H1 (cell line): Measurements from ENCODE around the gene RNASE9. TPM values are rescaled to one million over a fixed set of nuclear protein-coding genes. Genes with fewer than 3 reads are reported as not detected.
A peak's percentile ranks its signal among the peaks of the same experiment; 100 is the strongest.

Source experiments
- CTCF ChIA-PET: fragments of 300-600 bp; sonication (Branson Sonifier 250); formaldehyde crosslinking; loops from one replicate; lab custom pipeline; 2021; ENCODE audit not compliant: partially characterized antibody; lab: Charles Lee
- POLR2A ChIA-PET: fragments of 300-600 bp; sonication (Branson Sonifier 250); formaldehyde crosslinking; loops from one replicate; lab custom pipeline; 2021; ENCODE audit warnings: inconsistent platforms; ENCODE audit not compliant: partially characterized antibody; lab: Charles Lee
- DNase-seq, 2 experiments: peaks; one replicate each; pipeline versions ENCODE4 v3.0.0 to v3.0.0-alpha.2; 2010 to 2022; ENCODE audit warnings: low spot score in 2 of 2, low read depth in 1 of 2, mixed read lengths in 1 of 2
- FAIRE-seq: peaks from 2 replicates; lab custom pipeline; 2011; peaks lifted over from hg19 to GRCh38; lab: Jason Lieb, UNC
- H2AFZ ChIP-seq: 2 replicates; pipeline ENCODE4 v1.8.1; 2012; ENCODE audit warnings: low read length, inconsistent platforms
- H2AK5ac ChIP-seq: 2 replicates; pipeline ENCODE4 v1.6.1; 2013; ENCODE audit warnings: low read depth, low read length
- H2BK120ac ChIP-seq: replicated peaks from 2 replicates; pipeline ENCODE3; 2013; ENCODE audit warnings: low read depth, low read length, inconsistent platforms
- H2BK12ac ChIP-seq: 2 replicates; pipeline ENCODE4 v1.6.1; 2013; ENCODE audit warnings: low read depth, low read length
- H2BK15ac ChIP-seq: 2 replicates; pipeline ENCODE4 v1.6.1; 2013; ENCODE audit warnings: low read length
- H2BK20ac ChIP-seq: 2 replicates; pipeline ENCODE4 v1.6.1; 2013; ENCODE audit warnings: low read length
- H2BK5ac ChIP-seq: 2 replicates; pipeline ENCODE4 v1.6.1; 2013; ENCODE audit warnings: low read depth, low read length
- H3K14ac ChIP-seq: 2 replicates; pipeline ENCODE4 v1.6.1; 2013; ENCODE audit warnings: inconsistent platforms; ENCODE audit not compliant: insufficient read length
- H3K18ac ChIP-seq: 2 replicates; pipeline ENCODE4 v1.6.1; 2013; ENCODE audit warnings: low read length; ENCODE audit errors: extremely low read depth
- H3K23ac ChIP-seq: 2 replicates; pipeline ENCODE4 v1.6.1; 2013; ENCODE audit warnings: inconsistent platforms; ENCODE audit not compliant: insufficient read length
- H3K23me2 ChIP-seq: 2 replicates; pipeline ENCODE4 v1.6.1; 2013; ENCODE audit warnings: low read depth, low read length
- H3K27ac ChIP-seq: 2 replicates; pipeline ENCODE4 v1.6.1; 2011; ENCODE audit warnings: low read depth, low read length, inconsistent platforms
- H3K27me3 ChIP-seq, 4 experiments: replicated peaks in 1 of 4; 1 replicate in 1 of 4; 2 replicates in 3 of 4; pipeline versions ENCODE4 v1.6.1 to v1.8.1; 2011 to 2013; ENCODE audit warnings: low read length in 3 of 4, mild to moderate bottlenecking in 3 of 4, inconsistent platforms in 2 of 4, mixed read lengths in 2 of 4, moderate library complexity in 1 of 4; ENCODE audit not compliant: control insufficient read depth in 3 of 4, insufficient read depth in 3 of 4; ENCODE audit errors: extremely low read depth in 1 of 4
- H3K36me3 ChIP-seq, 4 experiments: 2 replicates each; pipeline versions ENCODE4 v1.6.1 to v1.8.1; 2011 to 2013; ENCODE audit warnings: mild to moderate bottlenecking in 4 of 4, low read length in 3 of 4, moderate library complexity in 2 of 4, control low read depth in 1 of 4, inconsistent platforms in 1 of 4; ENCODE audit not compliant: insufficient read depth in 4 of 4, control insufficient read depth in 2 of 4
- H3K4ac ChIP-seq: replicated peaks from 2 replicates; pipeline ENCODE3; 2013; ENCODE audit warnings: low read length, low read depth, mixed read lengths, inconsistent platforms; ENCODE audit not compliant: insufficient read length
- H3K4me1 ChIP-seq, 4 experiments: replicated peaks in 1 of 4; 1 replicate in 1 of 4; 2 replicates in 3 of 4; pipeline versions ENCODE4 v1.6.1 to v1.8.1; 2011 to 2013; ENCODE audit warnings: low read length in 3 of 4, inconsistent platforms in 2 of 4, mixed read lengths in 1 of 4; ENCODE audit not compliant: insufficient read depth in 4 of 4, control insufficient read depth in 3 of 4
- H3K4me2 ChIP-seq, 2 experiments: 2 replicates each; pipeline versions ENCODE4 v1.6.1 to v1.8.1; 2011 to 2013; ENCODE audit warnings: low read depth in 2 of 2, low read length in 2 of 2, control low read depth in 1 of 2, inconsistent platforms in 1 of 2, mild to moderate bottlenecking in 1 of 2; ENCODE audit not compliant: insufficient read depth in 1 of 2
- H3K4me3 ChIP-seq, 4 experiments: fragments of 200-600, 300-600 bp in 1 of 4; sonication (generic), shearing (Covaris generic), sonication (Bioruptor Twin) in 1 of 4; 2 replicates each; pipeline versions ENCODE4 v1.5.1 to v1.8.1; 2011 to 2016; ENCODE audit warnings: low read length in 4 of 4, low read depth in 3 of 4, control low read depth in 2 of 4, inconsistent platforms in 2 of 4, mild to moderate bottlenecking in 2 of 4, mixed read lengths in 1 of 4, moderate library complexity in 1 of 4; ENCODE audit not compliant: insufficient read depth in 2 of 4; ENCODE audit errors: extremely low read depth in 1 of 4
- H3K56ac ChIP-seq: replicated peaks from 2 replicates; pipeline ENCODE3; 2013; ENCODE audit warnings: low read depth, mild to moderate bottlenecking, mixed read lengths, low read length, inconsistent platforms; ENCODE audit not compliant: insufficient read length
- H3K79me1 ChIP-seq: 2 replicates; pipeline ENCODE4 v1.6.1; 2013; ENCODE audit warnings: low read depth, low read length, control low read depth
- H3K79me2 ChIP-seq, 2 experiments: 2 replicates each; pipeline versions ENCODE4 v1.6.1 to v1.8.1; 2012 to 2013; ENCODE audit warnings: low read length in 2 of 2, mild to moderate bottlenecking in 2 of 2, inconsistent platforms in 1 of 2; ENCODE audit not compliant: insufficient read depth in 2 of 2, control insufficient read depth in 1 of 2
- H3K9ac ChIP-seq, 4 experiments: replicated peaks in 1 of 4; 1 replicate in 1 of 4; 2 replicates in 3 of 4; pipeline versions ENCODE4 v1.6.1 to v1.8.1; 2011 to 2013; ENCODE audit warnings: low read depth in 3 of 4, low read length in 3 of 4, control low read depth in 2 of 4, mild to moderate bottlenecking in 2 of 4, moderate library complexity in 2 of 4, inconsistent platforms in 1 of 4; ENCODE audit errors: extremely low read depth in 1 of 4
- H3K9me3 ChIP-seq, 2 experiments: 2 replicates each; pipeline versions ENCODE4 v1.6.1 to v1.8.1; 2012 to 2013; ENCODE audit warnings: mild to moderate bottlenecking in 2 of 2, moderate library complexity in 2 of 2, control low read depth in 1 of 2, inconsistent platforms in 1 of 2, low read depth in 1 of 2, low read length in 1 of 2, mixed read lengths in 1 of 2; ENCODE audit not compliant: insufficient read depth in 2 of 2
- H4K20me1 ChIP-seq, 2 experiments: replicated peaks in 1 of 2; 2 replicates each; pipeline versions ENCODE3 to v1.8.1; 2011 to 2013; ENCODE audit warnings: inconsistent platforms in 2 of 2, low read length in 2 of 2, mild to moderate bottlenecking in 1 of 2; ENCODE audit not compliant: insufficient read depth in 2 of 2, control insufficient read depth in 1 of 2
- H4K5ac ChIP-seq: 2 replicates; pipeline ENCODE4 v1.6.1; 2013; ENCODE audit warnings: low read length, low read depth, mixed read lengths, inconsistent platforms; ENCODE audit not compliant: insufficient read length
- H4K8ac ChIP-seq: 2 replicates; pipeline ENCODE4 v1.8.0; 2013; ENCODE audit warnings: mild to moderate bottlenecking, moderate library complexity, low read length, inconsistent platforms; ENCODE audit not compliant: insufficient read depth; ENCODE audit errors: extremely low read depth
- H4K91ac ChIP-seq: replicated peaks from 2 replicates; pipeline ENCODE3; 2013; ENCODE audit warnings: low read length, mixed read lengths, inconsistent platforms; ENCODE audit not compliant: insufficient read length
- BACH1 ChIP-seq: IDR thresholded peaks from 2 replicates; pipeline ENCODE4 v1.6.1; 2012; ENCODE audit warnings: low read length, improper control_type of control experiment
- CHD1 ChIP-seq: IDR thresholded peaks from 2 replicates; pipeline ENCODE4 v1.6.1; 2012; ENCODE audit warnings: low read depth, low read length, improper control_type of control experiment
- CTCF ChIP-seq, 3 experiments: IDR thresholded peaks; 1 replicate in 2 of 3; 2 replicates in 1 of 3; pipeline versions ENCODE4 v1.5.1 to v1.6.1; 2011; ENCODE audit warnings: low read length in 3 of 3, mild to moderate bottlenecking in 3 of 3, inconsistent platforms in 2 of 3, low read depth in 1 of 3, moderate library complexity in 1 of 3; ENCODE audit not compliant: insufficient read depth in 1 of 3; ENCODE audit errors: control extremely low read depth in 1 of 3
- GABPA ChIP-seq: IDR thresholded peaks from 2 replicates; pipeline ENCODE4 v1.6.1; 2011; ENCODE audit warnings: mild to moderate bottlenecking, low read length, moderate library complexity, borderline replicate concordance; ENCODE audit not compliant: insufficient read depth
- JUN ChIP-seq: IDR thresholded peaks from 2 replicates; pipeline ENCODE4 v1.6.1; 2011; ENCODE audit warnings: low read depth, mild to moderate bottlenecking, improper control_type of control experiment, low read length
- KDM1A ChIP-seq: fragments of 200-600, 300-600 bp; sonication (generic); IDR thresholded peaks from 2 replicates; pipeline ENCODE4 v1.7.1; 2016; ENCODE audit warnings: mild to moderate bottlenecking, low read length, borderline replicate concordance
- SIX5 ChIP-seq: IDR thresholded peaks from 2 replicates; pipeline ENCODE4 v1.6.1; 2011; ENCODE audit warnings: mild to moderate bottlenecking, low read depth, low read length
- SP2 ChIP-seq: IDR thresholded peaks from 2 replicates; pipeline ENCODE4 v1.6.1; 2012; ENCODE audit warnings: mild to moderate bottlenecking, low read length, inconsistent platforms
- YY1 ChIP-seq: IDR thresholded peaks from 2 replicates; pipeline ENCODE4 v1.6.1; 2011; ENCODE audit warnings: low read depth, mild to moderate bottlenecking, low read length
- ZNF274 ChIP-seq: IDR thresholded peaks from 2 replicates; pipeline ENCODE4 v1.7.0; 2012; ENCODE audit warnings: low read length, borderline replicate concordance; ENCODE audit errors: extremely low read depth
- WGBS, 2 experiments: shearing (Covaris generic) in 1 of 2; methylation state at CpG; one replicate each; pipeline versions ENCODE4 v1.1.6 to v1.1.7; 2013 to 2015; ENCODE audit warnings: low lambda C conversion rate in 2 of 2, mixed read lengths in 2 of 2, inconsistent platforms in 1 of 2, low coverage in 1 of 2, missing lambda C conversion rate in 1 of 2; ENCODE audit not compliant: insufficient replicate concordance in 2 of 2, insufficient coverage in 1 of 2, insufficient read length in 1 of 2; ENCODE audit errors: extremely low coverage in 1 of 2, missing lambda C conversion rate in 1 of 2; 5-methylcytosine and 5-hydroxymethylcytosine counted together
- polyA plus RNA-seq, 7 experiments: library from polyadenylated mRNA; depleted of rRNA in 3 of 7; stranded (reverse) in 5 of 7; unstranded in 2 of 7; fragments of >200 nt in 5 of 7; fragments of 200-250 nt in 2 of 7; gene quantifications; 1 replicate in 5 of 7; 2 replicates in 1 of 7; 4 replicates in 1 of 7; pipeline versions ENCODE4 v1.2.1 to v1.2.3, GENCODE V29; 2011 to 2013; ENCODE audit warnings: missing spikeins in 2 of 7, mixed read lengths in 2 of 7
- total RNA-seq: library from RNA; stranded (reverse); fragmentation: NEBNext Ultra II Directional; extraction: Animal tissue kit (Norgen Biotek cat#: 25700); gene quantifications from 2 replicates; pipeline ENCODE4 v1.2.1, GENCODE V29; 2021
- TF ChIP-seq, protein P1 (sequence below): IDR thresholded peaks from 2 replicates; pipeline ENCODE4 v1.6.1; 2011; ENCODE audit warnings: low read length, improper control_type of control experiment

Gene RNASE9
- total and polyA plus RNA-seq, 2 of the 8 experiments (the other 6 are each of a cell fraction or from before 2014, with no cell fraction given) = 0.06 TPM; not detected in 1

GRCh38 chr14:20508367-20508766 lies 52.5 kb downstream of the RNASE9 start:
- Histone ChIP-seq H2BK120ac (peak overlapping the region; percentile 78), H2AK5ac (no peak overlapping the region), H3K56ac (no peak overlapping the region), H3K4me2 (no peak overlapping the region), H3K23ac (no peak overlapping the region), H3K4ac (no peak overlapping the region), H3K27ac (no peak overlapping the region), H3K18ac (no peak overlapping the region), H3K79me1 (no peaks in the 10 kb centered on the region), H4K20me1 (no peaks in the 10 kb centered on the region), H2BK20ac (peak overlapping the region; percentile 3; the same call in 1 of the 2 replicates), H4K91ac (no peak overlapping the region), H2BK15ac (no peak overlapping the region), H3K36me3 (no peaks in the 10 kb centered on the region), H3K14ac (no peak overlapping the region), H3K27me3 (no peaks in the 10 kb centered on the region), H3K9me3 (peaks cover 0 to 3% of the 10 kb centered on the region in 2 experiments; a peak in 3 of 4 replicates), H3K4me1 (peaks cover 0 to 2% (median 0%) of the 10 kb centered on the region in 4 experiments; a peak in 1 of 7 replicates), H4K8ac (no peak overlapping the region), H2BK5ac (no peak overlapping the region), H4K5ac (no peak overlapping the region), H2BK12ac (no peak overlapping the region), H3K23me2 (no peaks in the 10 kb centered on the region), H3K9ac (no peak overlapping the region), H3K4me3 (no peak overlapping the region), H3K79me2 (no peaks in the 10 kb centered on the region), H2AFZ (no peak overlapping the region)
- DNase-seq (no peak), FAIRE-seq (no peak)
- POLR2A ChIA-PET = no interaction called here
- 92% methylated on average over 8 of the region's 8 CpGs; no CpG with 5 or more reads in 1 of the 2 experiments for WGBS, 2 experiments
- CTCF ChIA-PET = interaction anchor here (1.1 kb wide), 1 partner anchor 22 kb away, joined by 4 read pairs; no protein-coding TSS in a partner anchor
- no peak for TF ChIP-seq CTCF (IDR thresholded peaks at IDR 0.05; ENCODE audit: control extremely low read depth in 1 of 3, insufficient read depth in 1 of 3, low read depth in 1 of 3, low read length in 3 of 3)
- no peak for TF ChIP-seq SP2
- no peak for TF ChIP-seq GABPA
- TF ChIP-seq ZNF274 = no peak
- no peak for TF ChIP-seq CHD1
- no peak for TF ChIP-seq SIX5
- TF ChIP-seq JUN = no peak
- TF ChIP-seq BACH1 = no peak
- TF ChIP-seq, protein P1, sequence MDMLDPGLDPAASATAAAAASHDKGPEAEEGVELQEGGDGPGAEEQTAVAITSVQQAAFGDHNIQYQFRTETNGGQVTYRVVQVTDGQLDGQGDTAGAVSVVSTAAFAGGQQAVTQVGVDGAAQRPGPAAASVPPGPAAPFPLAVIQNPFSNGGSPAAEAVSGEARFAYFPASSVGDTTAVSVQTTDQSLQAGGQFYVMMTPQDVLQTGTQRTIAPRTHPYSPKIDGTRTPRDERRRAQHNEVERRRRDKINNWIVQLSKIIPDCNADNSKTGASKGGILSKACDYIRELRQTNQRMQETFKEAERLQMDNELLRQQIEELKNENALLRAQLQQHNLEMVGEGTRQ = no peak
- no peak for TF ChIP-seq KDM1A
- TF ChIP-seq YY1 = no peak
